Measurements from ENCODE around the gene GRM7.

GRM7 gene

DNA sequence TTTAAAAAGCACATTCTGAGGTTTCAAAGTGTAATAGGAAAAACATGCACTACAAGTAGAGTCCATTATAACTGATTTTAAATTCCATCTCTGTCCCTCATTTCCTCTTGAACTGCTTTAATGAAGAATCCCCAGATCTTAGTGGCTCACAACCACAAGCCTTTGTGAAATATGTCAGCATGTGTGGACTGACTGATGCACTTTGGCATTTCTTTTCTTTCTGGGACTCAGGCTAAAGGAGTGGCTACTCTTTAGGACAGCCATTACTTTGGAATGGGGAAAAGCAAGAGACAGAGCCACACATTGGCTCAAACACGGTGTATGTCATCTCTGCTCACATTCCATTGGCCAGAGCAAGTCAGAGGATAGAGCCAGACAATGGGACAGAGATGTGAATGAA lies 139.6 kb downstream of the GRM7 start:
- TF ChIP-seq ZNF560 (tag by site-specific recombination; IDR thresholded peaks at IDR 0.05; ENCODE audit: borderline replicate concordance) (no peak), ZBTB20 (tag by site-specific recombination; IDR thresholded peaks at IDR 0.05) (no peak), ZNF610 (tag by site-specific recombination; IDR thresholded peaks at IDR 0.05; ENCODE audit: borderline replicate concordance) (no peak), ZNF558 (tag by site-specific recombination; IDR thresholded peaks at IDR 0.05) (no peak), ZNF221 (tag by site-specific recombination; IDR thresholded peaks at IDR 0.05; ENCODE audit: borderline replicate concordance) (no peak), GLIS1 (tag by site-specific recombination; IDR thresholded peaks at IDR 0.05) (no peak), ZNF350 (tag by site-specific recombination; IDR thresholded peaks at IDR 0.05) (no peak), SP7 (tag by site-specific recombination; IDR thresholded peaks at IDR 0.05) (no peak), ZNF555 (tag by site-specific recombination; conservative IDR thresholded peaks at IDR 0.05) (no peak), ZNF548 (tag by site-specific recombination; IDR thresholded peaks at IDR 0.05) (no peak)
- TF ChIP-seq, protein P1, sequence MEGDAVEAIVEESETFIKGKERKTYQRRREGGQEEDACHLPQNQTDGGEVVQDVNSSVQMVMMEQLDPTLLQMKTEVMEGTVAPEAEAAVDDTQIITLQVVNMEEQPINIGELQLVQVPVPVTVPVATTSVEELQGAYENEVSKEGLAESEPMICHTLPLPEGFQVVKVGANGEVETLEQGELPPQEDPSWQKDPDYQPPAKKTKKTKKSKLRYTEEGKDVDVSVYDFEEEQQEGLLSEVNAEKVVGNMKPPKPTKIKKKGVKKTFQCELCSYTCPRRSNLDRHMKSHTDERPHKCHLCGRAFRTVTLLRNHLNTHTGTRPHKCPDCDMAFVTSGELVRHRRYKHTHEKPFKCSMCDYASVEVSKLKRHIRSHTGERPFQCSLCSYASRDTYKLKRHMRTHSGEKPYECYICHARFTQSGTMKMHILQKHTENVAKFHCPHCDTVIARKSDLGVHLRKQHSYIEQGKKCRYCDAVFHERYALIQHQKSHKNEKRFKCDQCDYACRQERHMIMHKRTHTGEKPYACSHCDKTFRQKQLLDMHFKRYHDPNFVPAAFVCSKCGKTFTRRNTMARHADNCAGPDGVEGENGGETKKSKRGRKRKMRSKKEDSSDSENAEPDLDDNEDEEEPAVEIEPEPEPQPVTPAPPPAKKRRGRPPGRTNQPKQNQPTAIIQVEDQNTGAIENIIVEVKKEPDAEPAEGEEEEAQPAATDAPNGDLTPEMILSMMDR (tag by site-specific recombination; IDR thresholded peaks at IDR 0.05), result no peak
- TF ChIP-seq, protein P2, sequence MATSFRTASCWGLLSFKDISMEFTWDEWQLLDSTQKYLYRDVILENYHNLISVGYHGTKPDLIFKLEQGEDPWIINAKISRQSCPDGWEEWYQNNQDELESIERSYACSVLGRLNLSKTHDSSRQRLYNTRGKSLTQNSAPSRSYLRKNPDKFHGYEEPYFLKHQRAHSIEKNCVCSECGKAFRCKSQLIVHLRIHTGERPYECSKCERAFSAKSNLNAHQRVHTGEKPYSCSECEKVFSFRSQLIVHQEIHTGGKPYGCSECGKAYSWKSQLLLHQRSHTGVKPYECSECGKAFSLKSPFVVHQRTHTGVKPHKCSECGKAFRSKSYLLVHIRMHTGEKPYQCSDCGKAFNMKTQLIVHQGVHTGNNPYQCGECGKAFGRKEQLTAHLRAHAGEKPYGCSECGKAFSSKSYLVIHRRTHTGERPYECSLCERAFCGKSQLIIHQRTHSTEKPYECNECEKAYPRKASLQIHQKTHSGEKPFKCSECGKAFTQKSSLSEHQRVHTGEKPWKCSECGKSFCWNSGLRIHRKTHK (tag by site-specific recombination; IDR thresholded peaks at IDR 0.05), result no peak
- ChIA-PET CTCF (no interaction called here), POLR2A (no interaction called here)
- H3K27ac ChIP-seq (ENCODE audit: extremely low read depth, low read depth, low read length), result no peak overlapping the region
- H3K36me3 ChIP-seq (ENCODE audit: control insufficient read depth in 2 of 2, insufficient read depth in 1 of 2, low read length in 2 of 2), result no peaks in the 10 kb centered on the region
- no peaks in the 10 kb centered on the region for H3K4me1 ChIP-seq (ENCODE audit: control insufficient read depth, insufficient read depth, low read length)
- H3K9me3 ChIP-seq (ENCODE audit: control insufficient read depth, insufficient read depth, low read depth, low read length), result no peaks in the 10 kb centered on the region
- H3K4me3 ChIP-seq (ENCODE audit: low read depth, low read length), result no peak overlapping the region

DNA sequence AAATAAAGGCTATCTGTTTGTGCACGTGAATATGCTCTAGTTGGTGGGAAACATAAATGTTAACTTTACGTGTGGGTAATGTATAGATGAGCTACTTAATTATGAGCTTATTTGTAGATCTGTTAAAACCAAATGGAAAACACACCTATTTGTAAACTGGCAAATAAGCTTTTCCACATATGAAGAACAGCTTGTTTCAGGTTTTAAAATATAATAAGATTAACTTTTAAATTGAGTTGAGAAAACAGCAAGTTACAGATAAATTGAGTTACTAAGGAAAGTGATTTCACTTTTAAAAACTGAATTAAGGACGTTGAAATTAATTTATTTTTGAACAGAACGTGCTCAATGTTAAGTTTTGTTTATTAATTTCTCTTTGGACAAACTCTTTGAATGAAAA lies 140.5 kb downstream of the GRM7 start:
- no peak overlapping the region for H3K27ac ChIP-seq (ENCODE audit: extremely low read depth, low read depth, low read length)
- H3K4me1 ChIP-seq (ENCODE audit: control insufficient read depth, insufficient read depth, low read length), result no peaks in the 10 kb centered on the region
- ChIA-PET POLR2A (no interaction called here), CTCF (no interaction called here)
- no peaks in the 10 kb centered on the region for H3K36me3 ChIP-seq (ENCODE audit: control insufficient read depth in 2 of 2, insufficient read depth in 1 of 2, low read length in 2 of 2)
- no peak overlapping the region for H3K4me3 ChIP-seq (ENCODE audit: low read depth, low read length)
- TF ChIP-seq, protein P3, sequence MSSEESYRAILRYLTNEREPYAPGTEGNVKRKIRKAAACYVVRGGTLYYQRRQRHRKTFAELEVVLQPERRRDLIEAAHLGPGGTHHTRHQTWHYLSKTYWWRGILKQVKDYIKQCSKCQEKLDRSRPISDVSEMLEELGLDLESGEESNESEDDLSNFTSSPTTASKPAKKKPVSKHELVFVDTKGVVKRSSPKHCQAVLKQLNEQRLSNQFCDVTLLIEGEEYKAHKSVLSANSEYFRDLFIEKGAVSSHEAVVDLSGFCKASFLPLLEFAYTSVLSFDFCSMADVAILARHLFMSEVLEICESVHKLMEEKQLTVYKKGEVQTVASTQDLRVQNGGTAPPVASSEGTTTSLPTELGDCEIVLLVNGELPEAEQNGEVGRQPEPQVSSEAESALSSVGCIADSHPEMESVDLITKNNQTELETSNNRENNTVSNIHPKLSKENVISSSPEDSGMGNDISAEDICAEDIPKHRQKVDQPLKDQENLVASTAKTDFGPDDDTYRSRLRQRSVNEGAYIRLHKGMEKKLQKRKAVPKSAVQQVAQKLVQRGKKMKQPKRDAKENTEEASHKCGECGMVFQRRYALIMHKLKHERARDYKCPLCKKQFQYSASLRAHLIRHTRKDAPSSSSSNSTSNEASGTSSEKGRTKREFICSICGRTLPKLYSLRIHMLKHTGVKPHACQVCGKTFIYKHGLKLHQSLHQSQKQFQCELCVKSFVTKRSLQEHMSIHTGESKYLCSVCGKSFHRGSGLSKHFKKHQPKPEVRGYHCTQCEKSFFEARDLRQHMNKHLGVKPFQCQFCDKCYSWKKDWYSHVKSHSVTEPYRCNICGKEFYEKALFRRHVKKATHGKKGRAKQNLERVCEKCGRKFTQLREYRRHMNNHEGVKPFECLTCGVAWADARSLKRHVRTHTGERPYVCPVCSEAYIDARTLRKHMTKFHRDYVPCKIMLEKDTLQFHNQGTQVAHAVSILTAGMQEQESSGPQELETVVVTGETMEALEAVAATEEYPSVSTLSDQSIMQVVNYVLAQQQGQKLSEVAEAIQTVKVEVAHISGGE (tag by site-specific recombination; conservative IDR thresholded peaks at IDR 0.05; ENCODE audit: low read depth), result no peak
- TF ChIP-seq ZNF302 (tag by site-specific recombination; IDR thresholded peaks at IDR 0.05; ENCODE audit: low read depth) (no peak), MZF1 (tag by site-specific recombination; IDR thresholded peaks at IDR 0.05; ENCODE audit: borderline replicate concordance) (no peak), ZNF16 (tag by site-specific recombination; IDR thresholded peaks at IDR 0.05; ENCODE audit: low read depth) (no peak), ZNF529 (tag by site-specific recombination; IDR thresholded peaks at IDR 0.05; ENCODE audit: insufficient replicate concordance) (no peak), KLF16 (tag by site-specific recombination; IDR thresholded peaks at IDR 0.05) (no peak), ZNF571 (tag by site-specific recombination; IDR thresholded peaks at IDR 0.05) (no peak), ZFP41 (tag by site-specific recombination; IDR thresholded peaks at IDR 0.05; ENCODE audit: borderline replicate concordance) (no peak), ZNF521 (tag by site-specific recombination; IDR thresholded peaks at IDR 0.05) (no peak), KLF9 (tag by site-specific recombination; IDR thresholded peaks at IDR 0.05; ENCODE audit: low read depth) (no peak), ZNF473 (tag by site-specific recombination; IDR thresholded peaks at IDR 0.05) (no peak), YY2 (tag by site-specific recombination; IDR thresholded peaks at IDR 0.05) (no peak)
- TF ChIP-seq, protein P4, sequence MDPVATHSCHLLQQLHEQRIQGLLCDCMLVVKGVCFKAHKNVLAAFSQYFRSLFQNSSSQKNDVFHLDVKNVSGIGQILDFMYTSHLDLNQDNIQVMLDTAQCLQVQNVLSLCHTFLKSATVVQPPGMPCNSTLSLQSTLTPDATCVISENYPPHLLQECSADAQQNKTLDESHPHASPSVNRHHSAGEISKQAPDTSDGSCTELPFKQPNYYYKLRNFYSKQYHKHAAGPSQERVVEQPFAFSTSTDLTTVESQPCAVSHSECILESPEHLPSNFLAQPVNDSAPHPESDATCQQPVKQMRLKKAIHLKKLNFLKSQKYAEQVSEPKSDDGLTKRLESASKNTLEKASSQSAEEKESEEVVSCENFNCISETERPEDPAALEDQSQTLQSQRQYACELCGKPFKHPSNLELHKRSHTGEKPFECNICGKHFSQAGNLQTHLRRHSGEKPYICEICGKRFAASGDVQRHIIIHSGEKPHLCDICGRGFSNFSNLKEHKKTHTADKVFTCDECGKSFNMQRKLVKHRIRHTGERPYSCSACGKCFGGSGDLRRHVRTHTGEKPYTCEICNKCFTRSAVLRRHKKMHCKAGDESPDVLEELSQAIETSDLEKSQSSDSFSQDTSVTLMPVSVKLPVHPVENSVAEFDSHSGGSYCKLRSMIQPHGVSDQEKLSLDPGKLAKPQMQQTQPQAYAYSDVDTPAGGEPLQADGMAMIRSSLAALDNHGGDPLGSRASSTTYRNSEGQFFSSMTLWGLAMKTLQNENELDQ (tag by site-specific recombination; IDR thresholded peaks at IDR 0.05; ENCODE audit: low read depth), result no peak
- H3K9me3 ChIP-seq (ENCODE audit: control insufficient read depth, insufficient read depth, low read depth, low read length), result no peaks in the 10 kb centered on the region
